Heart left ventricle (tissue), 16 donors: ENCODE results near the gene AXIN1. TPM values are rescaled to one million over a fixed set of nuclear protein-coding genes. Genes with fewer than 3 reads are reported as not detected.

ENCODE experiments used
- ATAC-seq, 4 donors: fragments of 200-7000 bp; cut with Tn5 transposase; one replicate each; pipeline ENCODE4 v1.9.1; 2020 to 2022; ENCODE audit warnings: moderate library complexity in 4 of 4, mild to moderate bottlenecking in 3 of 4, moderate number of reproducible peaks in 1 of 4
- DNase-seq, 5 donors: peaks; one replicate each; pipeline ENCODE4 v3.0.0-alpha.2; 2020
- H3K27ac ChIP-seq, 12 donors: fragments of 200-600 bp; sonication (generic) in 4 of 12; one replicate each; pipeline versions ENCODE4 v1.5.0 to v1.8.0; 2016 to 2022; ENCODE audit warnings: mild to moderate bottlenecking in 2 of 12
- H3K27me3 ChIP-seq, 9 donors: fragments of 200-600 bp; sonication (generic) in 2 of 9; one replicate each; pipeline versions ENCODE4 v1.5.1 to v1.8.0; 2016 to 2022; ENCODE audit warnings: mild to moderate bottlenecking in 3 of 9
- H3K36me3 ChIP-seq, 9 donors: fragments of 200-600 bp; sonication (generic) in 2 of 9; one replicate each; pipeline versions ENCODE4 v1.5.0 to v1.8.0; 2018 to 2022; ENCODE audit warnings: mild to moderate bottlenecking in 2 of 9
- H3K4me1 ChIP-seq, 12 donors: fragments of 200-600 bp; sonication (generic) in 4 of 12; one replicate each; pipeline versions ENCODE4 v1.5.0 to v1.8.0; 2016 to 2022; ENCODE audit warnings: mild to moderate bottlenecking in 3 of 12
- H3K4me3 ChIP-seq, 12 donors: fragments of 200-600 bp; sonication (generic) in 4 of 12; one replicate each; pipeline versions ENCODE4 v1.5.0 to v1.8.0; 2017 to 2022; ENCODE audit warnings: mild to moderate bottlenecking in 9 of 12, moderate library complexity in 4 of 12
- H3K9me3 ChIP-seq, 12 donors: fragments of 200-600 bp; sonication (generic) in 4 of 12; one replicate each; pipeline versions ENCODE4 v1.5.0 to v1.8.0; 2016 to 2022; ENCODE audit warnings: mild to moderate bottlenecking in 1 of 12
- POLR2A ChIP-seq, 2 donors: fragments of 450-650 bp; IDR thresholded peaks; one replicate each; pipeline ENCODE4 v1.6.1; 2017; ENCODE audit warnings: antibody characterized with exemption in 2 of 2, mild to moderate bottlenecking in 2 of 2, moderate library complexity in 2 of 2
- WGBS, 4 donors: extraction: QIAGEN DNeasy Blood & Tissue Kit in 2 of 4; methylation state at CpG; one replicate each; pipeline versions ENCODE4 v1.1.5 to v1.1.7; 2013 to 2018; 5-methylcytosine and 5-hydroxymethylcytosine counted together
- intact Hi-C, 10 donors: fragments of 100-400 bp; cut with DNase I; formaldehyde crosslinking; loops; one replicate each; pipeline versions ENCODE4 v1.11.1 to v1.14.2; 2022
- polyA plus RNA-seq, 2 donors: library from polyadenylated mRNA; stranded (reverse); fragments of 200-250 nt; gene quantifications; one replicate each; pipeline ENCODE4 v1.2.3, GENCODE V29; 2013
- total RNA-seq, 9 donors: library from RNA; depleted of rRNA in 2 of 9; stranded (reverse); fragments of >200 nt in 2 of 9; fragmentation: NEBNext Ultra II Directional in 3 of 9; extraction: Animal tissue kit (Norgen Biotek cat#: 25700) in 3 of 9; gene quantifications; one replicate each; pipeline versions ENCODE4 v1.1.0 to v1.2.4, GENCODE V29; 2016 to 2023
- TF ChIP-seq, protein P1 (sequence below), 12 donors: fragments of 200-600 bp; sonication (generic) in 4 of 12; IDR thresholded peaks; one replicate each; pipeline versions ENCODE4 v1.5.0 to v1.8.0; 2018 to 2022; ENCODE audit warnings: antibody characterized with exemption in 12 of 12, mild to moderate bottlenecking in 5 of 12
- donor health status: ischemic (EF 13 %, LVEDD 7.1; RV severe dilation, severe dysfunction).
- donor health status: healthy with polysubstance abuse.
- donor health status: DM: no; HTN: yes; CAD: no.
- donor health status: DM: no; HTN: no; CAD: no.
- donor health status: ischemic (EF 25% LVEDD 6.9; RV normal size, moderate dysfunction).
- donor health status: ischemic (EF 25% LVEDD 5.7; RV mildly dilated, moderate dysfunction).
- donor health status: healthy.
- donor health status: DM: yes; HTN: yes; CAD: no.
- donor health status: ischemic (EF 35%, LVEDD 5.7; RV mildly dilated, moderate dysfunction).
- donor health status: nonischemic (EF 11% LVEDD 7.7; RV severe dilation, severe dysfunction).
- donor health status: DM: yes; HTN: yes; CAD: no.
- donor health status: PGD.
- donor health status: ischemic (EF 29% LVEDD 5.4; RV normal size, mild dysfunction).
- donor health status: nonischemic (EF 23%, LVEDD 6.1; RV moderate dilation, normal function).

AXIN1 gene
- total and polyA plus RNA-seq, 11 donors: 6.8 to 32.0 (median 11.6) TPM

DNA sequence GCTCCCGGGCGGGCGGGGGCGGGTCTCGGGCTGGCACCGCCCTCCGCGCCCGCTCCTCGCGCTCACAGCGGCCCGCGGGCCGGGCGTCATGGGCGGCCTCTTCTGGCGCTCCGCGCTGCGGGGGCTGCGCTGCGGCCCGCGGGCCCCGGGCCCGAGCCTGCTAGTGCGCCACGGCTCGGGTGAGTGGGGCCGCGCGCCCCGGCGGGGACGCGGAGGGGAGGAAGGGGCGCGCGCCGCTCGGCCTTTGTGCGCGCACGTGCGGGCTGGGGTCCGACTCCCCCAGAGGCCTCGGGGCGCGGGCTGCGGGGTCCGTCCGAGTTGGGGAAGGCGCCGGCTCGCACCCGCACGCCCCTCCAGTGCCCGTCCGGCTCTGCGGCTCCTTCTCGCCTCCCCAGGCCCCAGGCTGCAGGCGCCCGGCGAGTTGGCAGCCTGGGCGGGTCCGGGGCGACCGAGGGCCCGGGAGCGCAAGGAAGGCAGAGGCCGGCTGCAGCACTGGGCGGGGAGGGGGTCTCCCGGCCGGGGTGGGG, 44.7 kb upstream of the AXIN1 start, which contains the start of gene NME4:
NME4 (plus strand) TSS at position 65 of the 527 bp plus-strand sequence; CDS start at position 89, 24 bp downstream.
- 0 to 1% (median 0%) methylated on average over 16 to 75 of the region's 75 CpGs for WGBS, 4 donors
- H3K27ac ChIP-seq: peak within 1 kb of the TSS; percentile 61 to 92 (median 82)
- no peak for TF ChIP-seq POLR2A (IDR thresholded peaks at IDR 0.05)
- TF ChIP-seq, protein P1, sequence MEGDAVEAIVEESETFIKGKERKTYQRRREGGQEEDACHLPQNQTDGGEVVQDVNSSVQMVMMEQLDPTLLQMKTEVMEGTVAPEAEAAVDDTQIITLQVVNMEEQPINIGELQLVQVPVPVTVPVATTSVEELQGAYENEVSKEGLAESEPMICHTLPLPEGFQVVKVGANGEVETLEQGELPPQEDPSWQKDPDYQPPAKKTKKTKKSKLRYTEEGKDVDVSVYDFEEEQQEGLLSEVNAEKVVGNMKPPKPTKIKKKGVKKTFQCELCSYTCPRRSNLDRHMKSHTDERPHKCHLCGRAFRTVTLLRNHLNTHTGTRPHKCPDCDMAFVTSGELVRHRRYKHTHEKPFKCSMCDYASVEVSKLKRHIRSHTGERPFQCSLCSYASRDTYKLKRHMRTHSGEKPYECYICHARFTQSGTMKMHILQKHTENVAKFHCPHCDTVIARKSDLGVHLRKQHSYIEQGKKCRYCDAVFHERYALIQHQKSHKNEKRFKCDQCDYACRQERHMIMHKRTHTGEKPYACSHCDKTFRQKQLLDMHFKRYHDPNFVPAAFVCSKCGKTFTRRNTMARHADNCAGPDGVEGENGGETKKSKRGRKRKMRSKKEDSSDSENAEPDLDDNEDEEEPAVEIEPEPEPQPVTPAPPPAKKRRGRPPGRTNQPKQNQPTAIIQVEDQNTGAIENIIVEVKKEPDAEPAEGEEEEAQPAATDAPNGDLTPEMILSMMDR (IDR thresholded peaks at IDR 0.05): no peak
- H3K27me3 ChIP-seq: no peaks in the 10 kb centered on the region
- H3K36me3 ChIP-seq: peaks cover 0 to 5% (median 0%) of the 10 kb centered on the region in 9 donors
- DNase-seq (peak in 1 of 5 donors; percentile 51), ATAC-seq (peak in 2 of 4 donors; percentile 8 to 22)
- intact Hi-C loops: loop anchor here in 3 of 10 donors (2.0 to 10.0 kb wide), 3 partner anchors 14 to 268 kb away; partner anchors contain the start of gene RHOT2 (in 2 of the 3)
- no peaks in the 10 kb centered on the region for H3K9me3 ChIP-seq
- peak within 1 kb of the TSS; percentile 46 to 92 (median 68) for H3K4me3 ChIP-seq
- H3K4me1 ChIP-seq: peaks cover 0 to 35% (median 16%) of the 10 kb centered on the region in 12 donors

DNA sequence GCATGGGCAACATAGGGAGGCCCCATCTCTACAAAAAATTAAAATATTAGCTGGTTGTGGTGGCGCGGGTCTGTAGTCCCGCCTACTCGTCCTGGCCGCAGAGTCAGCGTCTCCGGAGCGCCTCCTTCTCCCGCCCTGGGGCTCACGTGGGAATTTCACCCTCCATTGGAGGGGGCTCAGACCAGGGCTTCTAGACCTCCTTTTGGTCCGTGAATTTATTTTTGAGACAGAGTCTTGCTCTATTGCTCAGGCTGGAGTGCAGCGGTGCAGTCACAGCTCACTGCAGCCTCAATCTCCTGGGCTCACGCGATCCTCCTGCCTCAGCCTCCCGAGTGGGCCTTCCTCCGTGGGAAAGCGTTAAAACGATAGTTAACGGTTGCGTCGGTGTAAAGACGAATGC, 44.1 kb upstream of the AXIN1 start:
- peaks cover 0 to 5% (median 0%) of the 10 kb centered on the region in 9 donors for H3K36me3 ChIP-seq
- no peaks in the 10 kb centered on the region for H3K9me3 ChIP-seq
- no peak for TF ChIP-seq POLR2A (IDR thresholded peaks at IDR 0.05)
- TF ChIP-seq, protein P1 (IDR thresholded peaks at IDR 0.05): peak in 1 of 12 donors; percentile 7
- H3K4me1 ChIP-seq: peaks cover 0 to 32% (median 15%) of the 10 kb centered on the region in 12 donors
- H3K4me3 ChIP-seq: peak overlapping the region in 11 of 12 donors; percentile 19 to 92 (median 69)
- ATAC-seq (peak in 1 of 4 donors; percentile 14), DNase-seq (peak in 2 of 5 donors; percentile 54 to 68)
- WGBS, 4 donors: 4 to 11% (median 5%) methylated on average over 22 of the region's 22 CpGs
- peak overlapping the region; percentile 57 to 92 (median 82) for H3K27ac ChIP-seq
- H3K27me3 ChIP-seq: no peaks in the 10 kb centered on the region
- intact Hi-C loops: loop anchor here in 3 of 10 donors (2.0 to 10.0 kb wide), 3 partner anchors 14 to 268 kb away; partner anchors contain the start of gene RHOT2 (in 2 of the 3)

DNA sequence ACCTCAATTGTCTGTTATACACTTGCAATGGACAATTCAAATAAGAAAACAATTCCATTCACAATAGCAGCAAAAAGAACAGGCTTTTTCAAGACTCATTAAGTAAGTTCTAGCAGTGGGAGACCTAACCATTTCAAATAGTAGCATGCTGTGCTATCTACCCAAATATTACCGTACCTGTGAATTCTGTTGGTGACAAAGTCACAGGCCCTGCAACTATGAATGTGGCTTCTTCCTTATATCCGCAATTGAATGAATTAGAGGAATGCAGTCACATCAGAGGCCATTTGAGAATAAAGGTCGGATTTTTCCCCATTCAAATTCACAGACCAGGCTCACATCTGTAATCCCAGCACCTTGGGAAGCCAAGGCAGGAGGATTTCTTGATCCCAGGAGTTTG, 43.7 kb upstream of the AXIN1 start:
- intact Hi-C loops: loop anchor here in 3 of 10 donors (2.0 to 10.0 kb wide), 3 partner anchors 13 to 269 kb away; partner anchors contain the start of gene RHOT2 (in 2 of the 3)
- Histone ChIP-seq H3K36me3 (peaks cover 0 to 5% (median 0%) of the 10 kb centered on the region in 9 donors), H3K9me3 (no peaks in the 10 kb centered on the region), H3K4me1 (peaks cover 0 to 31% (median 15%) of the 10 kb centered on the region in 12 donors), H3K27ac (peak overlapping the region in 9 of 12 donors; percentile 57 to 92 (median 82)), H3K27me3 (no peaks in the 10 kb centered on the region), H3K4me3 (peak overlapping the region in 8 of 12 donors; percentile 50 to 92 (median 70))
- 40 to 50% (median 44%) methylated on average over 3 of the region's 3 CpGs for WGBS, 4 donors
- DNase-seq (no peak), ATAC-seq (no peak)
- no peak for TF ChIP-seq POLR2A (IDR thresholded peaks at IDR 0.05)
- TF ChIP-seq, protein P1 (IDR thresholded peaks at IDR 0.05): no peak

DNA sequence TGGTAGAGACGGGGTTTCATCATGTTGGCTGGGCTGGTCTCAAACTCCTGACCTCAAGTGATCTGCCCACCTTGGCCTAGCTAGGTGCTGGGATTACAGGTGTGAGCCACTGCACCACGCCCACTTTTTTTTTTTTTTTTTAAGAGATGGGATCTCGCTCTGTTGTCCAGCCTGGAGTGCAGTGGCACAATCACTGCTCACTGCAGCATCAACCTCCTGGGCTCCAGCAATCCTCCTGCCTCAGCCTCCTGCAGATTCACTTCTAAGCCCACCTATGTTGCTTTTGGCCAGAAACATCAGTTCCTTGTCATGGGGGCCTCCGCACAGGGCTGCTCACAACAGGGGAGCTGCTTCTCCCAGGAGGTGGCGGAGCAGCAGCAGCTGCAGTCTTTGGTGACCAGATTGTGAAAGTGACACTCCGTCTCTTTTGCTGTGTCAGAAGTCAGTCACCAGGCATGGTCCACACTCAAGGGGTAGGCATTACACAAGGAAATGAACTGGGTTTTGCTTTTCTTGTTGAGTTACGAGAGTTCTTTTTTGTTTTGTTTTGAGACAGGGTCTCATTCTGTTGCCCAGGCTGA, 40.0 kb upstream of the AXIN1 start:
- no peak overlapping the region for H3K27ac ChIP-seq
- no peak overlapping the region for H3K4me3 ChIP-seq
- H3K9me3 ChIP-seq: no peaks in the 10 kb centered on the region
- H3K4me1 ChIP-seq: peaks cover 0 to 21% (median 9%) of the 10 kb centered on the region in 12 donors
- intact Hi-C loops: loop anchor here in 3 of 10 donors (10.0 kb wide), 2 partner anchors 92 to 272 kb away; partner anchors contain the start of gene RHOT2 (in 2 of the 3)
- no peaks in the 10 kb centered on the region for H3K27me3 ChIP-seq
- no peak for DNase-seq
- ATAC-seq: no peak
- H3K36me3 ChIP-seq: no peaks in the 10 kb centered on the region
- WGBS, 4 donors: 86 to 94% (median 89%) methylated on average over 7 of the region's 7 CpGs
- TF ChIP-seq POLR2A (IDR thresholded peaks at IDR 0.05): no peak
- TF ChIP-seq, protein P1 (IDR thresholded peaks at IDR 0.05): no peak
